GM18861 (cell line): ENCODE results near the gene RIN2.
"Not testable (repeated sequence)": the region's sequence is repeated elsewhere in the genome, so short reads cannot be mapped to it uniquely, and the experiment has no call there.

Experiments used
- ATAC-seq: cut with Tn5 transposase; IDR thresholded peaks from one replicate; pipeline ENCODE4 v1.9.1; 2021; ENCODE audit not compliant: unreplicated experiment

RIN2 gene

GRCh38 chr20:19786311-19786710 is 28.3 kb downstream of the RIN2 start:
- no peak for ATAC-seq

GRCh38 chr20:19787366-19787765 is 29.3 kb downstream of the RIN2 start:
- ATAC-seq: no peak

- no peak for ATAC-seq
These were observed 31.0 kb downstream of the RIN2 start for GRCh38 chr20:19789009-19789408.

GRCh38 chr20:19789446-19789845 is 31.4 kb downstream of the RIN2 start:
- no peak for ATAC-seq

GRCh38 chr20:19791887-19792286 is 33.8 kb downstream of the RIN2 start:
- no peak for ATAC-seq

- ATAC-seq: no peak
These were observed 35.7 kb downstream of the RIN2 start for GRCh38 chr20:19793716-19794115.

GRCh38 chr20:19794941-19795340 is 36.9 kb downstream of the RIN2 start:
- ATAC-seq: no peak

- ATAC-seq: no peak
These were observed 41.3 kb downstream of the RIN2 start for GRCh38 chr20:19799325-19799724.

GRCh38 chr20:19802099-19802491 is 44.0 kb downstream of the RIN2 start:
- no peak for ATAC-seq

- no peak for ATAC-seq
These were observed 44.6 kb downstream of the RIN2 start for GRCh38 chr20:19802492-19803158.

GRCh38 chr20:19806276-19806675 is 48.2 kb downstream of the RIN2 start:
- ATAC-seq: not testable (repeated sequence)

- no peak for ATAC-seq
These were observed 48.7 kb downstream of the RIN2 start for GRCh38 chr20:19806806-19807190.

- ATAC-seq: no peak
These were observed 49.3 kb downstream of the RIN2 start for GRCh38 chr20:19807191-19807945.
